T-helper 1 cell (primary cell): ENCODE measurements around the gene ARF4.

Experiments used
- DNase-seq, 5 donors: peaks; one replicate each; pipeline ENCODE4 v3.0.0-alpha.2; 2012 to 2020

ARF4 gene

DNA sequence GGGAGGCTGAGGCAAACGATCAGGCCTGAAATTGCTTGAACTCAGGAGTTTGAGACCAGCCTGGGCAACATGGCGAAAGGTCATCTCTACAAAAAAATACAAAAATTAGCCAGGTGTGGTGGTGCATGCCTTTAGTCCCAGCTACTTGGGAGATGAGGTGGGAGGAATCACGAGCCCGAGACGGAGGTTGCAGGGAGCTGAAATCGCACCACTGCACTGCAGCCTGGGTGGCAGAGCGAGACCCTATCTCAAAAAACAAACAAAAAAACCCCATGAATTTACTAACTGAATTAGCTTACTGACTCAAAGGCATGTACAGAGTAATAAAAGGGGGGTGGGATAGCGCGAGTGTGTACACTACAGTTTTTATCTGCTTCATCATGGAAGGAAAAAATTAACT is 19.3 kb downstream of the ARF4 start:
- DNase-seq: no peak

DNA sequence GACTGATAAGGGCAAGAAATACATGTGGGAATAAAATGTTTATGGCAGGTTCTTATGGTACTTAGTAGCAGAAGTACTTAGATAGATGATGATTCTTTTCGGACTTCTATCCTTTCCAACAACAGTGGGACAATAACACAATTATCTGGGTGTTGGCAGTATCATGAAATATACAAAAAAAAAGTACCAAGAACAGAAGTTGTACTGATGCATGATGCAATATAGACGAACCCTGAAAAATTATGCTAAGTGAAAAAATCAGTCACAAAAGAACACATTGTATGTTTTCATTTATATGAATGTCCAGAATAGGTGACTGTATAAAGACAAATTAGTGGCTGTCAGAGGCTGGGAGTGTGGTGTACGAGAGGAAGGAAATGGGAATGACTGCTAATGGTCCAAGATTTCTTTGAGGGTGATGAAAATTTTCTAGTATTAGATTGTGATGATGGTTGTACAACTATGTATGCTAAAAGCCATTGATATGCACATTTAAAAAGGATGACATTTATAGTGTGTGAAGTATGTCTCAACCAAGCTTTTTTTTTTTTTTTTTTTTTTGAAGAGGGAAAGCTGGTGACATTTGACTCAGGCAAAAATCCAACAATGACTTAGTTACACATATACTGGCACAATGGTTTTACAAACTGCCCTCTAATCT is 21.0 kb downstream of the ARF4 start:
- no peak for DNase-seq

DNA sequence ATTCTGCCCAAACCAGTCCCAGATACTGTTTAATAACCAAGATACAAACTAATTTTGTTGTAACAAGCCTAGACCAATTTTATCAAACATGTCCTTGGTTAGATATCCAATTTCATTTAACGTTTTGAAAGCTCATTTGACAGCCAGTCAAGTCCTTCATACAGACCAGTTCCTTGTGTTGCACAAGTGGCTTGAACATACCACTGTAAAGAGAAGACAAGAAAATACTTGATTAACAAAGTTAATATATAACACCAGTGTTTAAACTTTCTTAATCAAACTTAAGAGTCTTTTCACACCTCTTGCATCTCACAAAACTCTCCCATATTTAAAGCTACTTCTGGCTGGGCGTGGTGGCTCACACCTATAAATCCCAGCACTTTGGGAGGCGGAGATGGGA is 25.0 kb downstream of the ARF4 start:
- DNase-seq: no peak

DNA sequence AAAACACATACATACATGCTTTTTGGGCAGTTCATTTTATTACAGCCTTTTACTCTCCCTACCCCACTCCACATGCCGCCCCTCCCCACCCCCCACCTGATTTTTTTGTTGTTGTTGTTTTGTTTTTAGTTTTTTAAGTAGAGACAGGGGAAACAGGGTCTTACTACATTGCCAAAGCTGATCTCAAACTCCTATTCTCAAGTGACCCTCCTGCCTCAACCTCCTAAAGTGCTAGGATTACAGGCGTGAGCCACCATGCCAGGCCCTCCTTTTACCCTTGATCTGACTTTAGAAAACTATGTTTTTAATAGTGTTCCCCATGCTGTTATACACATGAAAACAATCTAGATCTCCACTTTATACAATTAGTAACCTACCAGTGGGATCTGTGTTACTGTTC is 26.3 kb downstream of the ARF4 start:
- no peak for DNase-seq

DNA sequence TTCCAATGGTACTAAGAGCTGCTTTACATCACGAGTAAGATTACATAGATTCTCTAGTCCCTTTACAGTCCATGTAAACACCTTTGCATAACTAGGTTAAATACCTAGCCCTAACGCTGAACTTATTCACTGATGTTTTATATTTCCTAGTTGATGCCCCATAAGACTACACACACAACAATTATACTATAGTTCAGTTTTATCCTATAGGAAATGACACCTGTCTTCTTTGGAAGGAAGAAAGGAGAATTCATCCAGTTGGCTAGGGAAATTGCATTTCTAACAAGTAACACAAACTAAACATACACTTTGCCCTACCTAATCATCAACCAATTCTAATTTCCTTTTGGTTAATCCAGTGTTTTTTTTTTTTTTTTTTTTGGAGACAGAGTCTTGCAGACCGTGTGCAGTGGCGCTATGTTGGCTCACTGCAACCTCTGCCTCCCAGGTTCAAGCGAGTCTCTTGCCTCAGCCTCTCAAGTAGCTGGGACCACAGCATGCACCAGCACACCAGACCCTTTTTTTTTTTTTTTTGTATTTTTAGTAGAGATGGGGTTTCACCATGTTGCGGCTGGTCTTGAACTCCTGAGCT is 27.2 kb downstream of the ARF4 start:
- no peak for DNase-seq

DNA sequence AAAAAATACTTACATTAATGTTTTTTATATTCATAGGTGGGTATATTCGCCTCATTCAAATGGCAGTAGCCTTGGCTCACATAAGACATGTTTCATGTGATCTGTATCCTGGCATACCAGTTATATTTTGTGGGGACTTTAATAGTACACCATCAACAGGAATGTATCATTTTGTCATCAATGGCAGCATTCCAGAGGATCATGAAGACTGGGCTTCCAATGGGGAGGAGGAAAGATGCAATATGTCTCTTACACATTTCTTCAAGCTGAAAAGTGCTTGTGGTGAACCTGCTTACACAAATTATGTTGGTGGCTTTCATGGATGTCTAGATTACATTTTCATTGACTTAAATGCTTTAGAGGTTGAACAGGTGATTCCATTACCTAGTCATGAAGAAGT is 37.6 kb downstream of the ARF4 start:
- no peak for DNase-seq

DNA sequence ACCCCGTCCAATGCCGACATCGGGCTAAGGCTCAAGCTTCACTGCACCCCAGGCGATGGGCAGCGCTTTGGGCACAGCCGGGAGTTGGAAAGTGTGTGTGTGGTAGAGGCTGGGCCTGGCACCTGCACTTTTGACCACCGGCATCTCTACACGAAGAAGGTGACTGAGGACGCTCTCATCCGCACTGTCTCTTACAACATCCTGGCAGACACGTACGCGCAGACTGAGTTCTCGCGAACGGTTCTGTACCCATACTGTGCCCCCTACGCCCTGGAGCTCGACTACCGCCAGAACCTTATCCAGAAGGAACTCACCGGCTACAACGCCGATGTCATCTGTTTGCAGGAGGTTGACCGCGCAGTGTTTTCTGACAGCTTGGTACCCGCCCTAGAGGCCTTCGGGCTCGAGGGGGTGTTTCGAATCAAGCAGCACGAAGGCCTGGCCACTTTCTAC is 40.0 kb downstream of the ARF4 start:
- peak in 3 of 5 donors; percentile 10 to 69 (median 13) for DNase-seq

DNA sequence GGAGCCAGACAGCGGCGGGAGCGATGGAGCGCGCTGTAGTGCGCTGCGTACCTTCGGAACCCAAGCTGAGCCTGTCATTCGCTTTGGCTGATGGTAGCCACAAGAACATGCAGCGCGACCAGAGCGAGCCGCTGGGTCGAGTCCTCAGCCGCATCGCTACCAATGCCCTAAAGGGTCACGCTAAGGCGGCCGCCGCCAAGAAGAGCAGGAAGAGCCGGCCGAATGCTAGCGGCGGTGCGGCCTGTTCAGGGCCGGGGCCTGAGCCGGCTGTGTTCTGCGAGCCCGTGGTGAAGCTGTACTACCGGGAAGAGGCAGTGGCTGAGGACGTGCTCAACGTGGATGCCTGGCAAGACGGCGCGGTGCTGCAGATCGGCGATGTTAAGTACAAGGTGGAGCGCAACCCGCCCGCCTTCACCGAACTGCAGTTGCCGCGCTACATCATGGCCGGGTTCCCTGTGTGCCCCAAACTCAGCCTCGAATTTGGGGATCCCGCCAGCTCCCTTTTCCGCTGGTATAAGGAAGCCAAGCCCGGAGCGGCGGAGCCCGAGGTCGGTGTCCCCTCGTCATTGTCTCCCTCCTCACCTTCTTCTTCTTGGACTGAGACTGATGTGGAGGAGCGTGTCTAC is 40.6 kb downstream of the ARF4 start:
- peak in 4 of 5 donors; percentile 12 to 26 (median 23) for DNase-seq

DNA sequence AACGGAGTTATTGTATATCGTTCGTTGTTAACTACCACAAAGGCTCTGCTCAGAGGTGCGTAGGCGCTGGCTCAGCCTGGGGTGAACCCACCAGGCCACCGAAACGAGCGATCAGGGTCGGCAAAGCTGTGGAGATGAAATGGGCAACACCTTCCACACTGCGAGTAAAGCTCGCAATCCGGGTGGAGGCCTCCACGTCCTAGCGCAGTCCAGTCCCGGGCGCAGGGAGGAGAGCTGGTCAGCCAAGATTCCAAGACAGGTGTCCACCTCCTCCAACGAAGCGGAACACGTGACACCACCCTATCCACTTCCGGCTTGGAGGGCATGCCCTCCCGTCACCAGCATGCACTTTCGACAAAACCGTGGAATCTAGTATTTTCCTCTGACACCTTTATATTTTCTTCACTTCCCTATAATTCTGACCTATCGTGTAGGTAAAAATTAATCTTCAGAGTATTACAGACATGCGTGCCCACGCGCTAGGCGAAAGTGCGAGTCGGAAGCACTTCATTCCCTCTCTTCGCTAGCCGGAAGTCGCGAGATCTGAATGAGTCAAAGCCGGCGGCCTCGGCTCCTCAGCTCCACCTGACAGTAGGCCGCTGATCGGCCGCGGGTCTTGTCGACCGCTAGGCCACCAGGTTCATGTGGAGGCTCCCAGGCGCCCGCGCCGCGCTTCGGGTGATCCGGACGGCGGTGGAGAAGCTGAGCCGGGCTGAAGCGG is 41.2 kb downstream of the ARF4 start, which contains the start of gene PDE12:
Gene PDE12 (plus strand): TSS at position 537 of the 721 bp plus-strand sequence. CDS start 106 bp downstream, at position 643.
- DNase-seq: peak; percentile 60 to 90 (median 72)

DNA sequence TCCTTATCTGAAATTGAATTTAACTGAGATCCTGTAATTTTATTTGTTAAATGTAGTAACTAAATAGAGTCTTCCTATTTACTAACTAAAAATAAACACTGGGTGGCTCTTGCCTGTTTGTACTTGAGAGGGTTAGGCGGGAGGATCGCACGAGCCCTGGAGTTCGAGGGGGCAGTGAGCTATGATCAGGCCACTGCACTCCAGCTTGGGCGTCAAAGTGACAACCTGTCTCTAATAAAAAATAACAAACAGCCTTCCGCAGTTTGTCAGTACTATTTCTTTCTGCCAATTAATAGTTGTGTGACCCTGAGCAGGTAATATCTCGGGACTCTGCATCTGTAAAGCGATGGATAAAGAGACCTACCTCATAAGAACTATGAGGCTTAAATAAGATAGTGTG is 41.8 kb downstream of the ARF4 start:
- no peak for DNase-seq

DNA sequence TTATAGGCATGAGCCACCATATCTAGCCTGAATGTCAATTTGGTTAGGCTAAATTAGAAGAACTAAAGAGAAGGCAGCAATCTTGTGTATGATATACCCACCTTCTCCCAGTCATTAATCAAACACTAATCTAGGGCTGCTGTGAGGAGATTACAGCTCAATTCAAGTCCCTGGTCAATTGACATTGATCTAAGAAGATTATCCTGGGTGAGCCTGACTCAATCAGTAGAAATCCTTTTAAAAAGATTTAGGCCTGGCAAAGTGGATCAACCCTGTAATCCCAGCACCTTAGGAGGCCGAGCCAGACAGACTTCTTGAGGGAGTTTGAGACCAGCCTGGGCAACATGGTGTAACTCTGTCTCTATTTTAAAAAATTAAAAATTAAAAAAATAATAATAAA is 50.5 kb downstream of the ARF4 start:
- no peak for DNase-seq

DNA sequence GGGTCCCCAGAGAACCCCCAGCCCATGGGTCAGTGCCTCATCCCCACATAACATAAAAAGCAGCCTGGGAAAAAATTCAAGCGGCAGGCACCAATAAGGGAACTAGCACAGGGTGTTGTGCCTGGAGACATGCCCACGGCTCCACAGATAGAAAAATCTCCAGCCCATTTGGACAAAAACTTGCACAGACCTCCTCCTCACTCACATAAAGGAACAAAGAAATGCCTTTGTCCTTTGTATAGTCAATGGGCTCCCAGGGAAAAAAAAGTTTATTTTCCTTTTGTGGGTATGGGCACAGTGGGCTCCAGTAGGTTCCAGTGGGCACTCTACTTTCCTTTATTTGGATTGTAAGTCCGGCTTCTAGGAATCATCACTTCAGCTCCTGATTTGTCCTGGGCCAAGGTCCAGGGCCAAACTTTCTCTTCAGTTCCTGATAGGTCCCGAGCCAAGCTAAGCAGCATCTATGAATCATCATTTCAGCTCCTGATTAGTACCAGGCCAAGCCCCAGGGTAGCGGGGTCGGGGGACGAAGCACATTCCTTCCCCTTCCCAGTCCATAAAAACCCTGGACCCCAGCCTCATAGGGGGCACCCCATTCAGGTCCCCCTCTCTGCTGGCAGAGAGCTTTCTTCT is 51.4 kb downstream of the ARF4 start:
- no peak for DNase-seq

DNA sequence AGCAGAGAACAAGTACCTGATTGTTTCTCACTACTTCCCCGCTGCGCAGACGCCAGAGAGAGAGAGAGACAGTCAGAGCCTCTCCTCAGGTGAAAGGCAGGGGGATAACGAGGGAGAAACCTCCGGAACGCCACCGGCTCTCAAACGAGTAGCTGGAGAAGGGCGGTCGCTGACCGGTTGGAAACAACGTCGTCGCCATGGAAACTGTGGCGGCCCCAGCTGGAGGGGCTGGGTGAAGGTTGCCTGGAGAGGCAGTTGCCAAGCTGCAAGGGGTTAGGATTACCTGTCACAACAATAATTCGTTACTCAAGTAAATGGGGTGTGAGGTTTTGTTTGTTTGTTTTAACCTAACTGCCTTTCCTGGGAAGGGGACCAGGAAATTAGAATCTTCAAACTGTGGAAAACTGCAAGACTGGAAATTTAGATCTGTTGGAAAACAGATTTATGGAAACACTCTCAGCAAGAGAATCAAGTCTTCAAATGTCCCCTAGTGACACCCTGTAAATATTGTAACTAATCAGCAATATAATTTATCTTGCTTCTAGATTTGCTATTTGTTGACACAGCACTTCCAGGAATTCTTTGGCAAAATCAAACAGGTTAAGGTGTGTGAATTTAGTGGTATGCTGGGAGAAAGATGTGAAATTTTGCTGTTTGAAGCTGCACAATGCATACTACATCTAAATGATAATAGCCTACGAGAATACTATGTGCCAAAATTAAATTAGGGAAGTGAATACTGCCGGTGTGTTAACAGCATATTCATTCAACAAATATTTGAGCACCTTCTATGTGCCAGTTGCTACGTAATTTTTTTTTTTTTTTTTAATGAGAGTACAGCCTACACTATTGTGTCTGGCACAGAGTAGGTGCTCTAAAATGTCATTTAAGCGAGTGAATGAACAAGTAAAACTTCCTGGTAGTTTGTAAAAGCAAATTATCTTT is 52.7 kb downstream of the ARF4 start, which contains the start of gene DNAH12:
Gene DNAH12 (minus strand): TSS at position 164 of the 945 bp plus-strand sequence. CDS start 1,474 bp downstream, outside the sequence.
- DNase-seq: no peak

DNA sequence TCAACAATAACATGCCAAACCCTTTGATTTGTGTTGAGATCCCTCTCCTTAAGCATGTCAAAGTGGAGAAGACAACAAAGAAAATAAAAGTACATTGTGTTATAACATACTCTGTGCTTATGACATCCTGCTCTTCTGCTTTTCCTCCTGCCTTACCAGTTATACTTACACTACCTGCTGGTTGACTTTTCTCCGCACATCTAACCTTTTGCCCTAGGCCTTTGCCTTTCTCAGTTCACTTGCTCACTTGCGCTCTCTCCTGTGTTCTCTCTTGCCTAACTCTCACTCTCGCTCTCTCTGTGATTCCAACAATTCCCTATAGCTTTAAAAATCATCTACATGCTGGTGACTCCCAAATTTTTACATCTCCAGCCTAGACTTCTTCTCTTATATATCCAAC is 58.7 kb downstream of the ARF4 start:
- no peak for DNase-seq

DNA sequence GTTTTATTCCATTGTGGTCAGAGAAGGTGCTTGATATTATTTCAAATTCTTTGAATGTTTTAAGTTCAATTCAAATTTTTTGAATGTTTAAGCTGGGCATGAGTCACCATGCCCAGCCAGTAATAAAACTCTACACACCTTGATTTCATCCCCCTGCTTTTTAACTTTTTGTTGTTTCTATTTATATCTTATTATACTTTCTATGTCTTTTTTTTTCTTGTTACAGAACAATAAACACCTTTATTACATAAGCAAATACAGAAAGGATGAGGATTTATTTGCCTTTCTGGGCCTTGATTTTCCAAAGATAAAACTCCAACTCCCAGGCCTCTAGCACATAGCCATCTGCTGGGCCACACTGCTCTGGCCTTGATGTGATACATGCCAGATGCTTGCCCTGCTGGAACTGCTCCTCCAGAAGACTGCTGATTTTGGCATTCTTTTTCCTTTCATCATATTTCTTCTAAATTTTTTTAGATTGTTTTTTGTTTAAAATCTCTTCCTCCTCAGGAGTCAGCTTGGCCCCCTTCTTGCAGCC is 67.0 kb downstream of the ARF4 start:
- no peak for DNase-seq
